A549 (cell line): ENCODE results near the gene SAT1. TPM values are rescaled to one million over a fixed set of nuclear protein-coding genes. Genes with fewer than 3 reads are reported as not detected.
A peak's percentile ranks its signal among the peaks of the same experiment; 100 is the strongest.

Experiments
- ATAC-seq, 2 experiments: fragments of 200-7000 bp in 1 of 2; fragments of >200 bp in 1 of 2; cut with Nextera tagmentation in 1 of 2; cut with Tn5 transposase in 1 of 2; 3 replicates each; pipeline versions ENCODE4 v1.8.0 to v1.9.1; 2018 to 2020; ENCODE audit warnings: mild to moderate bottlenecking in 1 of 2, moderate library complexity in 1 of 2
- CTCF ChIA-PET: fragments of 300-600 bp; sonication (Branson Sonifier 250); formaldehyde crosslinking; extraction: SDS; loops from one replicate; lab custom pipeline; 2021; ENCODE audit warnings: antibody characterized with exemption, inconsistent platforms; lab: Yijun Ruan, JAX
- POLR2A ChIA-PET: fragments of 350-600 bp; formaldehyde crosslinking; extraction: SDS; loops from one replicate; lab custom pipeline; 2021; ENCODE audit warnings: antibody characterized with exemption, inconsistent platforms; lab: Yijun Ruan, JAX
- DNase-seq, 2 experiments: peaks; one replicate each; pipeline versions ENCODE4 v3.0.0 to v3.0.0-alpha.2; 2011 to 2016; ENCODE audit warnings: low read depth in 1 of 2, low spot score in 1 of 2
- FAIRE-seq: peaks from 2 replicates; lab custom pipeline; 2011; peaks lifted over from hg19 to GRCh38; lab: Jason Lieb, UNC
- H3K27ac ChIP-seq, 2 experiments: fragments of >200 bp; sonication (Bioruptor Twin); formaldehyde crosslinking; 3 replicates each; pipeline ENCODE4 v1.5.1; 2016 to 2017
- H3K4me1 ChIP-seq: fragments of >200 bp; sonication (Bioruptor Twin); formaldehyde crosslinking; 3 replicates; pipeline ENCODE4 v1.6.1; 2016
- H3K4me2 ChIP-seq: fragments of >200 bp; sonication (Bioruptor Twin); formaldehyde crosslinking; 3 replicates; pipeline ENCODE4 v1.6.1; 2016
- H3K4me3 ChIP-seq: fragments of >200 bp; sonication (Bioruptor Twin); formaldehyde crosslinking; 3 replicates; pipeline ENCODE4 v1.5.1; 2016
- H3K9me3 ChIP-seq: fragments of >200 bp; sonication (Bioruptor Twin); formaldehyde crosslinking; 3 replicates; pipeline ENCODE4 v1.6.1; 2016
- CBX8 ChIP-seq: fragments of 200-600 bp; sonication (generic); IDR thresholded peaks from 2 replicates; pipeline ENCODE4 v1.6.1; 2016
- CEBPB ChIP-seq, 2 experiments: fragments of >200 bp in 1 of 2; sonication (Bioruptor Twin) in 1 of 2; formaldehyde crosslinking in 1 of 2; IDR thresholded peaks; 2 replicates each; pipeline ENCODE4 v1.6.1; 2012 to 2016
- CHD2 ChIP-seq: fragments of 150-350 bp; IDR thresholded peaks from 2 replicates; pipeline ENCODE4 v1.6.1; 2014; ENCODE audit warnings: low read length; ENCODE audit not compliant: partially characterized antibody
- CHD4 ChIP-seq: fragments of 200-600 bp; sonication (generic); IDR thresholded peaks from 2 replicates; pipeline ENCODE4 v1.6.1; 2016; ENCODE audit warnings: antibody characterized with exemption, mild to moderate bottlenecking, borderline replicate concordance
- E2F6 ChIP-seq: IDR thresholded peaks from 2 replicates; pipeline ENCODE4 v1.6.1; 2012; ENCODE audit warnings: low read depth, borderline replicate concordance
- EHF ChIP-seq: fragments of 250-450 bp; sonication (Bioruptor Pico); IDR thresholded peaks from 2 replicates; pipeline ENCODE4 v1.5.0; 2020; ENCODE audit warnings: mild to moderate bottlenecking
- ELK1 ChIP-seq: fragments of 150-350 bp; IDR thresholded peaks from 2 replicates; pipeline ENCODE4 v1.6.1; 2014; ENCODE audit warnings: low read depth, mild to moderate bottlenecking, low read length
- ESRRA ChIP-seq: fragments of 150-350 bp; IDR thresholded peaks from 2 replicates; pipeline ENCODE4 v1.6.1; 2014; ENCODE audit warnings: mild to moderate bottlenecking, low read length, borderline replicate concordance
- FOSB ChIP-seq: fragments of 250-450 bp; sonication (Bioruptor Pico); IDR thresholded peaks from 2 replicates; pipeline ENCODE4 v1.5.0; 2020; ENCODE audit warnings: mild to moderate bottlenecking, moderate library complexity
- FOSL2 ChIP-seq, 2 experiments: fragments of 450-650 bp in 1 of 2; fragments of >200 bp in 1 of 2; sonication (Bioruptor Twin) in 1 of 2; formaldehyde crosslinking; IDR thresholded peaks; 2 replicates each; pipeline versions ENCODE4 v1.5.0 to v1.6.1; 2016 to 2020; ENCODE audit warnings: mild to moderate bottlenecking in 1 of 2, moderate library complexity in 1 of 2
- HMGXB4 ChIP-seq: fragments of 250-450 bp; sonication (Bioruptor Pico); IDR thresholded peaks from 2 replicates; pipeline ENCODE4 v1.5.0; 2021; ENCODE audit warnings: mild to moderate bottlenecking, moderate library complexity, borderline replicate concordance
- HOXA7 ChIP-seq: fragments of 250-450 bp; sonication (Bioruptor Pico); IDR thresholded peaks from 2 replicates; pipeline ENCODE4 v1.5.0; 2020; ENCODE audit warnings: mild to moderate bottlenecking, moderate library complexity
- HOXB13 ChIP-seq: fragments of 250-450 bp; sonication (Bioruptor Pico); IDR thresholded peaks from 2 replicates; pipeline ENCODE4 v1.5.0; 2020; ENCODE audit warnings: low read depth, mild to moderate bottlenecking, moderate library complexity
- HOXB5 ChIP-seq: fragments of 250-450 bp; sonication (Bioruptor Pico); IDR thresholded peaks from 2 replicates; pipeline ENCODE4 v1.5.0; 2020; ENCODE audit warnings: mild to moderate bottlenecking, moderate library complexity
- JUN ChIP-seq, 2 experiments: fragments of >200 bp; sonication (Bioruptor Twin); formaldehyde crosslinking; IDR thresholded peaks; 2 replicates in 1 of 2; 3 replicates in 1 of 2; pipeline ENCODE4 v1.6.1; 2016 to 2017
- MAFK ChIP-seq: fragments of 450-650 bp; IDR thresholded peaks from 2 replicates; pipeline ENCODE4 v1.6.1; 2014; ENCODE audit not compliant: partially characterized antibody
- NFE2L2 ChIP-seq: fragments of 150-350 bp; conservative IDR thresholded peaks from 2 replicates; pipeline ENCODE4 v1.6.1; 2014; ENCODE audit warnings: low read length
- NR3C1 ChIP-seq: fragments of >200 bp; sonication (Bioruptor Twin); formaldehyde crosslinking; IDR thresholded peaks from 3 replicates; pipeline ENCODE4 v1.6.1; 2017
- POLR2AphosphoS2 ChIP-seq: conservative IDR thresholded peaks from 2 replicates; pipeline ENCODE4 v1.6.1; 2012; ENCODE audit warnings: low read length, improper control_type of control experiment, inconsistent platforms
- RARB ChIP-seq: fragments of 250-450 bp; sonication (Bioruptor Pico); IDR thresholded peaks from 2 replicates; pipeline ENCODE4 v1.8.0; 2021; ENCODE audit warnings: mild to moderate bottlenecking, moderate library complexity
- RCOR1 ChIP-seq: fragments of 150-350 bp; IDR thresholded peaks from 2 replicates; pipeline ENCODE4 v1.6.1; 2014; ENCODE audit warnings: antibody characterized with exemption, low read length, low read depth
- SMC3 ChIP-seq: fragments of >200 bp; sonication (Bioruptor Twin); formaldehyde crosslinking; IDR thresholded peaks from 3 replicates; pipeline ENCODE4 v1.6.1; 2018; ENCODE audit warnings: inconsistent platforms
- TFCP2L1 ChIP-seq: fragments of 250-450 bp; sonication (Bioruptor Pico); IDR thresholded peaks from 2 replicates; pipeline ENCODE4 v1.5.0; 2021; ENCODE audit warnings: mild to moderate bottlenecking
- USF2 ChIP-seq: fragments of 450-650 bp; IDR thresholded peaks from 2 replicates; pipeline ENCODE4 v1.6.1; 2014; ENCODE audit warnings: antibody characterized with exemption
- ZC3H11A ChIP-seq: fragments of 450-650 bp; IDR thresholded peaks from 2 replicates; pipeline ENCODE4 v1.6.1; 2014; ENCODE audit warnings: antibody characterized with exemption, mild to moderate bottlenecking
- ZNF302 ChIP-seq: fragments of 250-450 bp; sonication (Bioruptor Pico); IDR thresholded peaks from 2 replicates; pipeline ENCODE4 v1.9.0; 2021; ENCODE audit warnings: inconsistent platforms, mild to moderate bottlenecking, moderate library complexity
- WGBS: methylation state at CpG from one replicate; pipeline ENCODE4 v1.1.6; 2017; ENCODE audit errors: missing lambda C conversion rate; 5-methylcytosine and 5-hydroxymethylcytosine counted together
- polyA plus RNA-seq, 4 experiments: library from polyadenylated mRNA; depleted of rRNA in 3 of 4; stranded (reverse); fragments of >200 nt; fragmentation: RNase III in 1 of 4; extraction: RNeasy Plus Mini Kit Qiagen cat#74134 plus additional on column Dnase treatment in 1 of 4; gene quantifications; 2 replicates in 3 of 4; 3 replicates in 1 of 4; pipeline ENCODE4 v1.2.3, GENCODE V29; 2011 to 2017

The SAT1 gene
- polyA plus RNA-seq, 2 of the 4 experiments (the other 2 are of a cell fraction): 585 to 3,185 TPM

- ATAC-seq (no peak), FAIRE-seq (no peak), DNase-seq (peak in 1 of 2 experiments; percentile 27)
- Histone ChIP-seq H3K4me3 (peak overlapping the region; percentile 86), H3K9me3 (no peaks in the 10 kb centered on the region), H3K27ac (peak overlapping the region; percentile 80 to 96), H3K4me2 (peak overlapping the region; percentile 89), H3K4me1 (peaks cover 44% of the 10 kb centered on the region)
- ChIA-PET POLR2A (interaction anchor here (0.6 to 4.8 kb wide), 23 partner anchors 9 to 271 kb away, joined by 3 to 218 read pairs (median 10); partner anchors contain the start of genes ACOT9, APOO, CXorf58 and EIF2S3), CTCF (interaction anchor here (0.6 to 7.9 kb wide), 35 partner anchors 9 to 272 kb away, joined by 3 to 122 read pairs (median 6); partner anchors contain the start of genes ACOT9, APOO, CXorf58 and KLHL15)
- TF ChIP-seq JUN (IDR thresholded peaks at IDR 0.05): peak in 1 of 2 experiments; percentile 63; a peak in 4 of 5 replicates
- TF ChIP-seq ELK1: no peak
- TF ChIP-seq POLR2AphosphoS2: no peak; the same call in 1 of the 2 replicates
- no peak for TF ChIP-seq HOXB13 (CRISPR knock-in tag)
- TF ChIP-seq HMGXB4 (CRISPR knock-in tag): no peak
- no peak for TF ChIP-seq HOXA7 (CRISPR knock-in tag)
- TF ChIP-seq FOSB: peak; percentile 79; the same call in 1 of the 2 replicates
- TF ChIP-seq E2F6: no peak
- no peak for TF ChIP-seq ZNF302 (CRISPR knock-in tag)
- no peak for TF ChIP-seq CHD2
- peak; percentile 39; the same call in 1 of the 2 replicates for TF ChIP-seq RARB (CRISPR knock-in tag)
- 1% methylated on average over 19 of the region's 21 CpGs for WGBS
Measured at GRCh38 chrX:23783589-23784469, 856 bp downstream of the SAT1 start.

- Histone ChIP-seq H3K9me3 (no peaks in the 10 kb centered on the region), H3K27ac (peak overlapping the region; percentile 80 to 96), H3K4me1 (peaks cover 38% of the 10 kb centered on the region), H3K4me3 (peak overlapping the region; percentile 86), H3K4me2 (peak overlapping the region; percentile 89)
- ATAC-seq (no peak), FAIRE-seq (no peak), DNase-seq (peak in 1 of 2 experiments; percentile 64)
- 2% methylated on average over 8 of the region's 8 CpGs for WGBS
- no peak for TF ChIP-seq MAFK
- no peak for TF ChIP-seq CBX8
- TF ChIP-seq ZC3H11A: no peak
- TF ChIP-seq CHD4: no peak
- TF ChIP-seq ESRRA: no peak
- TF ChIP-seq RARB (CRISPR knock-in tag): peak; percentile 74
- TF ChIP-seq HOXB5 (CRISPR knock-in tag): no peak
- no peak for TF ChIP-seq NR3C1
- no peak for TF ChIP-seq USF2
- TF ChIP-seq JUN (IDR thresholded peaks at IDR 0.05): peak; percentile 11 to 73; a peak in 2 of 5 replicates
- TF ChIP-seq HMGXB4 (CRISPR knock-in tag): no peak
- TF ChIP-seq FOSL2 (IDR thresholded peaks at IDR 0.05): no peak
- TF ChIP-seq FOSL2 (CRISPR knock-in tag; IDR thresholded peaks at IDR 0.05): no peak
- TF ChIP-seq POLR2AphosphoS2: peak; percentile 88
- no peak for TF ChIP-seq EHF (CRISPR knock-in tag)
- TF ChIP-seq RCOR1: no peak
- TF ChIP-seq FOSB: peak; percentile 88; the same call in 1 of the 2 replicates
- no peak for TF ChIP-seq NFE2L2
- TF ChIP-seq SMC3: no peak
- peak; percentile 81 for TF ChIP-seq HOXA7 (CRISPR knock-in tag)
- TF ChIP-seq CEBPB (IDR thresholded peaks at IDR 0.05): peak; percentile 67 to 78; a peak in 3 of 4 replicates
- TF ChIP-seq TFCP2L1: peak; percentile 28; the same call in 1 of the 2 replicates
- CTCF ChIA-PET: interaction anchor here (0.6 to 7.9 kb wide), 6 partner anchors 15 to 271 kb away, joined by 3 to 122 read pairs (median 4); no protein-coding TSS in a partner anchor
- POLR2A ChIA-PET: interaction anchor here (0.6 to 4.8 kb wide), 14 partner anchors 8 to 270 kb away, joined by 3 to 218 read pairs (median 14); partner anchors contain the start of genes ACOT9 and EIF2S3
Measured at GRCh38 chrX:23784470-23785331, 1.7 kb downstream of the SAT1 start.
